AG04450 (cell line): Measurements from ENCODE around the gene PNP. TPM values are rescaled to one million over a fixed set of nuclear protein-coding genes. Genes with fewer than 3 reads are reported as not detected.

Experiments used
- CTCF ChIA-PET: fragments of 300-600, 350-600 bp; formaldehyde crosslinking; extraction: SDS; loops from one replicate; lab custom pipeline; 2022; ENCODE audit warnings: antibody characterized with exemption, inconsistent platforms; lab: Charles Lee
- POLR2A ChIA-PET: fragments of 350-600 bp; formaldehyde crosslinking; extraction: SDS; loops from one replicate; lab custom pipeline; 2021; ENCODE audit warnings: antibody characterized with exemption, inconsistent platforms; lab: Yijun Ruan, JAX
- DNase-seq: peaks from one replicate; pipeline ENCODE4 v3.0.0-alpha.2; 2011; ENCODE audit warnings: low read depth, low spot score
- H3K27ac ChIP-seq: one replicate; pipeline ENCODE4 v1.5.1; 2012; ENCODE audit warnings: low read depth, low read length, control low read depth
- H3K27me3 ChIP-seq: one replicate; pipeline ENCODE4 v1.6.0; 2012; ENCODE audit warnings: low read length; ENCODE audit not compliant: control insufficient read depth, insufficient read depth
- H3K4me3 ChIP-seq: 2 replicates; pipeline ENCODE4 v1.5.1; 2011; ENCODE audit warnings: mild to moderate bottlenecking, low read depth, low read length, control low read depth
- H3K9me3 ChIP-seq: 2 replicates; pipeline ENCODE4 v1.5.1; 2012; ENCODE audit warnings: low read length; ENCODE audit not compliant: control insufficient read depth, insufficient read depth
- polyA plus RNA-seq: library from polyadenylated mRNA; depleted of rRNA; stranded (reverse); fragments of >200 nt; gene quantifications from 2 replicates; pipeline ENCODE4 v1.2.3, GENCODE V29; 2011
- TF ChIP-seq, protein P1 (sequence below): IDR thresholded peaks from 2 replicates; pipeline ENCODE4 v1.5.1; 2011; ENCODE audit warnings: low read depth, low read length, control low read depth, inconsistent platforms

PNP gene
- polyA plus RNA-seq, 1 experiment, result 23.1 TPM

DNA sequence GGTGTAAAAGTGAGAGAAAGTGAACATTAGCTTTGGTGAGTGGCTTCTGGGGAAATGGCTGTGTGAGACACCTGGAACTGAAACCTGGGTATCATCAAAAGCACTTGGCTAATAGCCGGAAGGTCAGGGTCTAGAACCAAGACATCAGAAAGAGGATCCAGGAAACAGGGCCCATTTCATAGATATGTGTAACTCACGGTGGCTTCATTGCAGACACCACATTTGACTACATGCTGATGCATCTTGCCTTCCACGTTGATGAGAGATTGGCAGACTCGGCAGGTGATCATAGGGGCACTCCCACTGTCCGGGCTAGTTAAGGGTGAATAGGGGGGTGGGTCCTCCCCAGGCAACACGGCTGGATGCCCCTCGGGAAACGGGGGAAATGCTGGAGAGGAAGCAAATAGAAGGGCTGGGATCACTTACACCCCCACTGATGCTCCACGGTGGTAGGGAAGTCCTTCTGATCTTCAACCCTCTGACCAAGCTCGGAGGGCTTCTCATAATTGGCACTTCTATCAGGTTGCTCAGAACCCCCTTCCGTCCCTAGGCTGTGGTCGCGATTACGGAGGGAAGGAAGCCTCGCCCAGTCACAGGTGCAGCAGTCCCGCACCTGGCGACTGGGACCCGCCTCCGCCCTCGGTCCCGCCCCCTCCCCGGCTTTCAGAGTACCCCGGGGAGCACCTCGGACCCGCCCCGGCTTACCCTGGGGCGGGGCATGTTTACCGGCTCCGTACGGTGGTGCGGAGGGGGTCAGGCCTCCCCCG lies 8.6 kb upstream of the PNP start:
- Histone ChIP-seq H3K9me3 (no peaks in the 10 kb centered on the region; the same call in 1 of the 2 replicates), H3K27ac (peak overlapping the region; percentile 78), H3K27me3 (no peaks in the 10 kb centered on the region), H3K4me3 (peak overlapping the region; percentile 94)
- DNase-seq, result no peak
- TF ChIP-seq, protein P1, sequence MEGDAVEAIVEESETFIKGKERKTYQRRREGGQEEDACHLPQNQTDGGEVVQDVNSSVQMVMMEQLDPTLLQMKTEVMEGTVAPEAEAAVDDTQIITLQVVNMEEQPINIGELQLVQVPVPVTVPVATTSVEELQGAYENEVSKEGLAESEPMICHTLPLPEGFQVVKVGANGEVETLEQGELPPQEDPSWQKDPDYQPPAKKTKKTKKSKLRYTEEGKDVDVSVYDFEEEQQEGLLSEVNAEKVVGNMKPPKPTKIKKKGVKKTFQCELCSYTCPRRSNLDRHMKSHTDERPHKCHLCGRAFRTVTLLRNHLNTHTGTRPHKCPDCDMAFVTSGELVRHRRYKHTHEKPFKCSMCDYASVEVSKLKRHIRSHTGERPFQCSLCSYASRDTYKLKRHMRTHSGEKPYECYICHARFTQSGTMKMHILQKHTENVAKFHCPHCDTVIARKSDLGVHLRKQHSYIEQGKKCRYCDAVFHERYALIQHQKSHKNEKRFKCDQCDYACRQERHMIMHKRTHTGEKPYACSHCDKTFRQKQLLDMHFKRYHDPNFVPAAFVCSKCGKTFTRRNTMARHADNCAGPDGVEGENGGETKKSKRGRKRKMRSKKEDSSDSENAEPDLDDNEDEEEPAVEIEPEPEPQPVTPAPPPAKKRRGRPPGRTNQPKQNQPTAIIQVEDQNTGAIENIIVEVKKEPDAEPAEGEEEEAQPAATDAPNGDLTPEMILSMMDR, result no peak
- ChIA-PET CTCF (interaction anchor here (0.7 to 1.6 kb wide), 4 partner anchors 9 to 147 kb away, joined by 3 to 11 read pairs (median 4); no protein-coding TSS in a partner anchor), POLR2A (interaction anchor here (0.5 to 1.7 kb wide), 5 partner anchors 9 to 796 kb away, joined by 3 to 25 read pairs (median 9); partner anchors contain the start of genes PARP2 and PNP)

DNA sequence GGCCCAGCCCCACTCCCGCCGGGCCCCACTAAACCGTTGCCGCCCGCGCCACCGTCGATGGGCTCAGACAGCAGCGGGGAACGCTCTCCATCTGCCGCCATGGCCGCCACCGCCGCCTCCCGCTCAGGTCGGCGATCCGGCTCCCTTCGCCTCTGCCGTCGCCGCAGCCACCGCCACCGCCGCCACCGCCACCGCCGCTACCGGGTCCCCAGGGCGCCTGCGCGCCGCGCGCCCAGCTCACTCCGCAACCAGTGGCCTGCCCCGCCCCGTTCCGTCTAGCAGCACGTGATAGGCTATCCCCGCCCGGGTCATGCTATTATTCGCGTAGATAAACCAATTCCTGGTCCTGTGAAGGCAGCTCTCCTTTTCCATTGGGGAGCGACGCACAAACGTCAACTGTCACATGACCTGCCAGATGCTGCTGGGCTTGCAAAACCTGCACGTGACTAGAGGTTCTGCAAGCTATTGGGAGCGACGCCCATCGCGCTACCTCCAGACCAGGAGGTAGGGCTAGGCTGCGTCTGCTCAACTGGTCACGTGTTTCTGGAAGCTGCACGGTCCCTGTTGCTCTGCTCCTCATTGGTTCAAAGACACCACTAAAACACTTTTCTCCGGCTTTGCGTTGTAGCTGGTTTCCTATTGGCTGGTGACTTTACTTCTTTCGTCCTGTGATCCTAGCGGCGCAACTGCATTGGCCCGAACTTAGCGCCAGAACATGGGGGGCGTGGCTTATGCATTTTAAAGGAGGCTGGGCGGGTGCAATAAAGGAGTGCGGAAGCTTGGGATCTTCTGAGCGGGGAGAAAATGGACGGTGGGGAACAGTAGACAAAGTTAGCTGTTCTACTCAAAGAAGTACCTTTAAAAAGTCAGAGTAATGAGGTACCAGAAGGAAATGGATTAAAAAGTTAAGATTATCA lies 7.7 kb upstream of the PNP start, which contains the start of gene PIP4P1:
Gene PIP4P1 (minus strand): TSS at position 210 of the 917 bp plus-strand sequence. CDS start 109 bp downstream, at position 101.
- H3K9me3 ChIP-seq, result no peaks in the 10 kb centered on the region; the same call in 1 of the 2 replicates
- TF ChIP-seq, protein P1, result no peak
- H3K27ac ChIP-seq, result peak within 1 kb of the TSS; percentile 78
- H3K27me3 ChIP-seq, result no peaks in the 10 kb centered on the region
- ChIA-PET CTCF (interaction anchor here (0.6 to 1.6 kb wide), 5 partner anchors 9 to 235 kb away, joined by 3 to 11 read pairs (median 3); no protein-coding TSS in a partner anchor), POLR2A (interaction anchor here (0.5 to 1.7 kb wide), 7 partner anchors 8 to 795 kb away, joined by 3 to 25 read pairs (median 9); partner anchors contain the start of genes PARP2 and PNP)
- peak within 1 kb of the TSS; percentile 94 for H3K4me3 ChIP-seq
- peak; percentile 100 for DNase-seq

DNA sequence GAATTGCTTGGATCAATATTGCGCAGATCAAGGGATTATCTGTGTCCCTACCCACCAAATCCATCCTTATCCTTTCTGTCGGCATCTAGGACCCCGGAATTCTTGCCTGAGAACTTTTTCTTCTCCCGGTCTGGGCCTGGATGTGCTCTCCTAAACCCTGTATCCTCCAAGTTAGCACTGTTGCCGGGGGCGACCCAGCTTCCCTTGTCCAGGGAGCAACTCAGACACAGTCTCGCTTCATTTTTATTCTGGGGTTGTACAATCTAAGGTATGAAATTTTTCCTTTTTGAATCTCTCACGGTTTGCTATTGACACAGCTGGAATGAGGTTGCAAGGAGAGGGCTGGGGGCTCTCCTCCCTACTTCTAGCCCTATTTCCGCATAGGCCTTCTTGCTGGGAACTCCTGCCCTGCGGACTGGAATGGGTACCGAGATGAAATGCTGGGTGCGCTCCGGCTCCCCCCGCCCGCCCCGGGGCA lies 403 bp upstream of the PNP start:
- TF ChIP-seq, protein P1, result no peak
- Histone ChIP-seq H3K4me3 (peak overlapping the region; percentile 95), H3K27ac (no peak overlapping the region), H3K9me3 (no peaks in the 10 kb centered on the region), H3K27me3 (no peaks in the 10 kb centered on the region)
- ChIA-PET POLR2A (interaction anchor here (1.1 to 3.1 kb wide), 3 partner anchors 13 to 56 kb away, joined by 4 to 30 read pairs (median 5); partner anchors contain the start of genes APEX1, OSGEP and TEP1), CTCF (interaction anchor here (1.2 to 1.6 kb wide), 3 partner anchors 53 to 142 kb away, joined by 3 to 4 read pairs (median 4); no protein-coding TSS in a partner anchor)
- no peak for DNase-seq

DNA sequence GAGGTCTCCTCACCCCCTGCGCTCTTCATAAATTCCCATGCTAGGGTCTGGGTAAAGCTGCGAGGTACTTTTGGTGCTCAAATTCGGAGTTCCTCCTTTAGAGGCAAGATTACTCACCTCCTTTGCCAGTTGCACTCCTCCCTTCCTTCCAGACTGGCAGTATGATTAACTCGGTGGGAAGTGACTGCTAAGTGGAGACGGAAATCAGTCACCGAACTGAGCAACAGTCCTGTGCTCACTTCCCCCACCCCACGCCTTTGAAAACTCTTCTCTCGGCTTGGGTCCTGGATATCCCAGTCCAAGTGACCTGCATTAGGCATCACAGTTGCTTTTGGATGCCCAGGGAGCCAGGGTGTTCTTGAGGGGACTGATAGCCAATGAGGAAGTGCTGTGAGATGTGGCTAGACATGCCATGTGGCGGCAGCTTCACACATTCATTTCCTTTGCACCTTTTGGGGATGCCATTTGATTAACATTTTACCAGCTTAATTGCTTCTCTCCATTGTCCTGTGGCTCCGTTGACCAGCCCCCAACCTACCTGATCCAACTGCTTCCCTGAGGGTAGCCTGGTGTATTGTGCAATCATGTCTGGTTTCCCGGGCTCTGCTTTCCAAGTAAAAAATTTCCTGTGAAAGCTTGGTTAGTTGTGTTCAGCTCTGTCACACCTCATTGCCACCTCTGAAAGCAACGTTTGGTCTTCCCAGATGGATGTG lies 840 bp downstream of the PNP start:
- peak overlapping the region; percentile 95 for H3K4me3 ChIP-seq
- no peaks in the 10 kb centered on the region for H3K9me3 ChIP-seq
- CTCF ChIA-PET, result interaction anchor here (0.9 to 1.6 kb wide), 4 partner anchors 9 to 221 kb away, joined by 3 to 5 read pairs (median 3); partner anchors contain the start of gene PIP4P1
- H3K27me3 ChIP-seq, result no peaks in the 10 kb centered on the region
- TF ChIP-seq, protein P1, result no peak
- no peak for DNase-seq
- H3K27ac ChIP-seq, result peak overlapping the region; percentile 70
- POLR2A ChIA-PET, result interaction anchor here (0.8 to 3.1 kb wide), 6 partner anchors 9 to 143 kb away, joined by 3 to 30 read pairs (median 4); partner anchors contain the start of genes APEX1, OSGEP, PIP4P1 and TEP1
